H1 (cell line): Measurements from ENCODE around the gene C17orf50. TPM values are rescaled to one million over a fixed set of nuclear protein-coding genes. Genes with fewer than 3 reads are reported as not detected.

Source experiments
- CTCF ChIA-PET: fragments of 300-600 bp; sonication (Branson Sonifier 250); formaldehyde crosslinking; loops from one replicate; lab custom pipeline; 2021; ENCODE audit not compliant: partially characterized antibody; lab: Charles Lee
- POLR2A ChIA-PET: fragments of 300-600 bp; sonication (Branson Sonifier 250); formaldehyde crosslinking; loops from one replicate; lab custom pipeline; 2021; ENCODE audit warnings: inconsistent platforms; ENCODE audit not compliant: partially characterized antibody; lab: Charles Lee
- DNase-seq, 2 experiments: peaks; one replicate each; pipeline versions ENCODE4 v3.0.0 to v3.0.0-alpha.2; 2010 to 2022; ENCODE audit warnings: low spot score in 2 of 2, low read depth in 1 of 2, mixed read lengths in 1 of 2
- FAIRE-seq: peaks from 2 replicates; lab custom pipeline; 2011; peaks lifted over from hg19 to GRCh38; lab: Jason Lieb, UNC
- H2AFZ ChIP-seq: 2 replicates; pipeline ENCODE4 v1.8.1; 2012; ENCODE audit warnings: low read length, inconsistent platforms
- H2AK5ac ChIP-seq: 2 replicates; pipeline ENCODE4 v1.6.1; 2013; ENCODE audit warnings: low read depth, low read length
- H2BK120ac ChIP-seq: replicated peaks from 2 replicates; pipeline ENCODE3; 2013; ENCODE audit warnings: low read depth, low read length, inconsistent platforms
- H2BK12ac ChIP-seq: 2 replicates; pipeline ENCODE4 v1.6.1; 2013; ENCODE audit warnings: low read depth, low read length
- H2BK15ac ChIP-seq: 2 replicates; pipeline ENCODE4 v1.6.1; 2013; ENCODE audit warnings: low read length
- H2BK20ac ChIP-seq: 2 replicates; pipeline ENCODE4 v1.6.1; 2013; ENCODE audit warnings: low read length
- H2BK5ac ChIP-seq: 2 replicates; pipeline ENCODE4 v1.6.1; 2013; ENCODE audit warnings: low read depth, low read length
- H3K14ac ChIP-seq: 2 replicates; pipeline ENCODE4 v1.6.1; 2013; ENCODE audit warnings: inconsistent platforms; ENCODE audit not compliant: insufficient read length
- H3K18ac ChIP-seq: 2 replicates; pipeline ENCODE4 v1.6.1; 2013; ENCODE audit warnings: low read length; ENCODE audit errors: extremely low read depth
- H3K23ac ChIP-seq: 2 replicates; pipeline ENCODE4 v1.6.1; 2013; ENCODE audit warnings: inconsistent platforms; ENCODE audit not compliant: insufficient read length
- H3K23me2 ChIP-seq: 2 replicates; pipeline ENCODE4 v1.6.1; 2013; ENCODE audit warnings: low read depth, low read length
- H3K27ac ChIP-seq: 2 replicates; pipeline ENCODE4 v1.6.1; 2011; ENCODE audit warnings: low read depth, low read length, inconsistent platforms
- H3K27me3 ChIP-seq, 4 experiments: replicated peaks in 1 of 4; 1 replicate in 1 of 4; 2 replicates in 3 of 4; pipeline versions ENCODE4 v1.6.1 to v1.8.1; 2011 to 2013; ENCODE audit warnings: low read length in 3 of 4, mild to moderate bottlenecking in 3 of 4, inconsistent platforms in 2 of 4, mixed read lengths in 2 of 4, moderate library complexity in 1 of 4; ENCODE audit not compliant: control insufficient read depth in 3 of 4, insufficient read depth in 3 of 4; ENCODE audit errors: extremely low read depth in 1 of 4
- H3K36me3 ChIP-seq, 4 experiments: 2 replicates each; pipeline versions ENCODE4 v1.6.1 to v1.8.1; 2011 to 2013; ENCODE audit warnings: mild to moderate bottlenecking in 4 of 4, low read length in 3 of 4, moderate library complexity in 2 of 4, control low read depth in 1 of 4, inconsistent platforms in 1 of 4; ENCODE audit not compliant: insufficient read depth in 4 of 4, control insufficient read depth in 2 of 4
- H3K4ac ChIP-seq: replicated peaks from 2 replicates; pipeline ENCODE3; 2013; ENCODE audit warnings: low read length, low read depth, mixed read lengths, inconsistent platforms; ENCODE audit not compliant: insufficient read length
- H3K4me1 ChIP-seq, 4 experiments: replicated peaks in 1 of 4; 1 replicate in 1 of 4; 2 replicates in 3 of 4; pipeline versions ENCODE4 v1.6.1 to v1.8.1; 2011 to 2013; ENCODE audit warnings: low read length in 3 of 4, inconsistent platforms in 2 of 4, mixed read lengths in 1 of 4; ENCODE audit not compliant: insufficient read depth in 4 of 4, control insufficient read depth in 3 of 4
- H3K4me2 ChIP-seq, 2 experiments: 2 replicates each; pipeline versions ENCODE4 v1.6.1 to v1.8.1; 2011 to 2013; ENCODE audit warnings: low read depth in 2 of 2, low read length in 2 of 2, control low read depth in 1 of 2, inconsistent platforms in 1 of 2, mild to moderate bottlenecking in 1 of 2; ENCODE audit not compliant: insufficient read depth in 1 of 2
- H3K4me3 ChIP-seq, 4 experiments: fragments of 200-600, 300-600 bp in 1 of 4; sonication (generic), shearing (Covaris generic), sonication (Bioruptor Twin) in 1 of 4; 2 replicates each; pipeline versions ENCODE4 v1.5.1 to v1.8.1; 2011 to 2016; ENCODE audit warnings: low read length in 4 of 4, low read depth in 3 of 4, control low read depth in 2 of 4, inconsistent platforms in 2 of 4, mild to moderate bottlenecking in 2 of 4, mixed read lengths in 1 of 4, moderate library complexity in 1 of 4; ENCODE audit not compliant: insufficient read depth in 2 of 4; ENCODE audit errors: extremely low read depth in 1 of 4
- H3K56ac ChIP-seq: replicated peaks from 2 replicates; pipeline ENCODE3; 2013; ENCODE audit warnings: low read depth, mild to moderate bottlenecking, mixed read lengths, low read length, inconsistent platforms; ENCODE audit not compliant: insufficient read length
- H3K79me1 ChIP-seq: 2 replicates; pipeline ENCODE4 v1.6.1; 2013; ENCODE audit warnings: low read depth, low read length, control low read depth
- H3K79me2 ChIP-seq, 2 experiments: 2 replicates each; pipeline versions ENCODE4 v1.6.1 to v1.8.1; 2012 to 2013; ENCODE audit warnings: low read length in 2 of 2, mild to moderate bottlenecking in 2 of 2, inconsistent platforms in 1 of 2; ENCODE audit not compliant: insufficient read depth in 2 of 2, control insufficient read depth in 1 of 2
- H3K9ac ChIP-seq, 4 experiments: replicated peaks in 1 of 4; 1 replicate in 1 of 4; 2 replicates in 3 of 4; pipeline versions ENCODE4 v1.6.1 to v1.8.1; 2011 to 2013; ENCODE audit warnings: low read depth in 3 of 4, low read length in 3 of 4, control low read depth in 2 of 4, mild to moderate bottlenecking in 2 of 4, moderate library complexity in 2 of 4, inconsistent platforms in 1 of 4; ENCODE audit errors: extremely low read depth in 1 of 4
- H3K9me3 ChIP-seq, 2 experiments: 2 replicates each; pipeline versions ENCODE4 v1.6.1 to v1.8.1; 2012 to 2013; ENCODE audit warnings: mild to moderate bottlenecking in 2 of 2, moderate library complexity in 2 of 2, control low read depth in 1 of 2, inconsistent platforms in 1 of 2, low read depth in 1 of 2, low read length in 1 of 2, mixed read lengths in 1 of 2; ENCODE audit not compliant: insufficient read depth in 2 of 2
- H4K20me1 ChIP-seq, 2 experiments: replicated peaks in 1 of 2; 2 replicates each; pipeline versions ENCODE3 to v1.8.1; 2011 to 2013; ENCODE audit warnings: inconsistent platforms in 2 of 2, low read length in 2 of 2, mild to moderate bottlenecking in 1 of 2; ENCODE audit not compliant: insufficient read depth in 2 of 2, control insufficient read depth in 1 of 2
- H4K5ac ChIP-seq: 2 replicates; pipeline ENCODE4 v1.6.1; 2013; ENCODE audit warnings: low read length, low read depth, mixed read lengths, inconsistent platforms; ENCODE audit not compliant: insufficient read length
- H4K8ac ChIP-seq: 2 replicates; pipeline ENCODE4 v1.8.0; 2013; ENCODE audit warnings: mild to moderate bottlenecking, moderate library complexity, low read length, inconsistent platforms; ENCODE audit not compliant: insufficient read depth; ENCODE audit errors: extremely low read depth
- H4K91ac ChIP-seq: replicated peaks from 2 replicates; pipeline ENCODE3; 2013; ENCODE audit warnings: low read length, mixed read lengths, inconsistent platforms; ENCODE audit not compliant: insufficient read length
- CREB1 ChIP-seq: IDR thresholded peaks from 2 replicates; pipeline ENCODE4 v1.6.1; 2012; ENCODE audit warnings: inconsistent platforms
- EGR1 ChIP-seq: IDR thresholded peaks from 2 replicates; pipeline ENCODE4 v1.6.1; 2011; ENCODE audit warnings: low read depth, low read length, borderline replicate concordance
- GABPA ChIP-seq: IDR thresholded peaks from 2 replicates; pipeline ENCODE4 v1.6.1; 2011; ENCODE audit warnings: mild to moderate bottlenecking, low read length, moderate library complexity, borderline replicate concordance; ENCODE audit not compliant: insufficient read depth
- GTF2F1 ChIP-seq: IDR thresholded peaks from 2 replicates; pipeline ENCODE4 v1.6.1; 2012; ENCODE audit warnings: low read depth, low read length, improper control_type of control experiment, borderline replicate concordance
- KDM4A ChIP-seq: IDR thresholded peaks from one replicate; pipeline ENCODE4 v1.7.1; 2012; ENCODE audit warnings: low read depth, mild to moderate bottlenecking, moderate library complexity, low read length, inconsistent platforms; ENCODE audit not compliant: severe bottlenecking
- NRF1 ChIP-seq: IDR thresholded peaks from 2 replicates; pipeline ENCODE4 v1.6.1; 2011; ENCODE audit warnings: mild to moderate bottlenecking, low read depth, low read length, improper control_type of control experiment
- POU5F1 ChIP-seq: IDR thresholded peaks from 2 replicates; pipeline ENCODE4 v1.6.1; 2011; ENCODE audit warnings: low read depth, mild to moderate bottlenecking, low read length, moderate library complexity
- RAD21 ChIP-seq, 2 experiments: IDR thresholded peaks in 1 of 2; conservative IDR thresholded peaks in 1 of 2; 2 replicates each; pipeline ENCODE4 v1.6.1; 2011; ENCODE audit warnings: low read depth in 2 of 2, low read length in 2 of 2, improper control_type of control experiment in 1 of 2, inconsistent platforms in 1 of 2, mild to moderate bottlenecking in 1 of 2, moderate library complexity in 1 of 2
- SIN3A ChIP-seq, 2 experiments: IDR thresholded peaks in 1 of 2; conservative IDR thresholded peaks in 1 of 2; 2 replicates each; pipeline ENCODE4 v1.6.1; 2011 to 2012; ENCODE audit warnings: low read length in 2 of 2, improper control_type of control experiment in 1 of 2, low read depth in 1 of 2, mild to moderate bottlenecking in 1 of 2
- SP4 ChIP-seq: IDR thresholded peaks from 2 replicates; pipeline ENCODE4 v1.6.1; 2012; ENCODE audit warnings: low read length, inconsistent platforms
- TAF7 ChIP-seq: optimal IDR thresholded peaks from 2 replicates; pipeline ENCODE3; 2011; ENCODE audit warnings: low read depth, mild to moderate bottlenecking, inconsistent platforms, low read length, moderate library complexity, borderline replicate concordance
- TBP ChIP-seq: IDR thresholded peaks from 2 replicates; pipeline ENCODE4 v1.6.1; 2011; ENCODE audit warnings: low read depth, low read length, improper control_type of control experiment
- TCF12 ChIP-seq: IDR thresholded peaks from 2 replicates; pipeline ENCODE4 v1.6.1; 2011; ENCODE audit warnings: low read depth, mild to moderate bottlenecking, low read length
- whole genome bisulfite sequencing, 2 experiments: shearing (Covaris generic) in 1 of 2; methylation state at CpG; one replicate each; pipeline versions ENCODE4 v1.1.6 to v1.1.7; 2013 to 2015; ENCODE audit warnings: low lambda C conversion rate in 2 of 2, mixed read lengths in 2 of 2, inconsistent platforms in 1 of 2, low coverage in 1 of 2, missing lambda C conversion rate in 1 of 2; ENCODE audit not compliant: insufficient replicate concordance in 2 of 2, insufficient coverage in 1 of 2, insufficient read length in 1 of 2; ENCODE audit errors: extremely low coverage in 1 of 2, missing lambda C conversion rate in 1 of 2; 5-methylcytosine and 5-hydroxymethylcytosine counted together
- polyA plus RNA-seq, 7 experiments: library from polyadenylated mRNA; depleted of rRNA in 3 of 7; stranded (reverse) in 5 of 7; unstranded in 2 of 7; fragments of >200 nt in 5 of 7; fragments of 200-250 nt in 2 of 7; gene quantifications; 1 replicate in 5 of 7; 2 replicates in 1 of 7; 4 replicates in 1 of 7; pipeline versions ENCODE4 v1.2.1 to v1.2.3, GENCODE V29; 2011 to 2013; ENCODE audit warnings: missing spikeins in 2 of 7, mixed read lengths in 2 of 7
- total RNA-seq: library from RNA; stranded (reverse); fragmentation: NEBNext Ultra II Directional; extraction: Animal tissue kit (Norgen Biotek cat#: 25700); gene quantifications from 2 replicates; pipeline ENCODE4 v1.2.1, GENCODE V29; 2021

C17orf50 gene
- total and polyA plus RNA-seq, 2 of the 8 experiments (the other 6 are each of a cell fraction or from before 2014, with no cell fraction given), result 0.12 TPM; not detected in 1

GRCh38 chr17:35804658-35805192 is 44.0 kb downstream of the C17orf50 start:
- no peak overlapping the region for H2BK120ac ChIP-seq
- H3K23me2 ChIP-seq, result peaks cover 5% of the 10 kb centered on the region
- no peak for FAIRE-seq
- H4K5ac ChIP-seq, result no peak overlapping the region
- no peak overlapping the region for H2BK5ac ChIP-seq
- H3K27ac ChIP-seq, result no peak overlapping the region
- H3K27me3 ChIP-seq, result no peaks in the 10 kb centered on the region; a peak in 1 of 7 replicates
- peaks cover 0 to 6% (median 0%) of the 10 kb centered on the region in 4 experiments; a peak in 2 of 7 replicates for H3K4me1 ChIP-seq
- no peak overlapping the region for H2BK20ac ChIP-seq
- no peak overlapping the region for H3K14ac ChIP-seq
- no peak overlapping the region for H2BK12ac ChIP-seq
- no peak overlapping the region for H2AK5ac ChIP-seq
- no peak overlapping the region; the same call in 1 of the 2 replicates for H3K18ac ChIP-seq
- no peak overlapping the region for H3K4ac ChIP-seq
- 0 out of 2 replicates have a peak overlapping the region, but pooled peaks have one; percentile 29 for H2BK15ac ChIP-seq
- POLR2A ChIA-PET, result interaction anchor here (0.6 to 1.0 kb wide), 5 partner anchors 19 to 87 kb away, joined by 3 to 5 read pairs (median 4); no protein-coding TSS in a partner anchor
- no peak overlapping the region for H3K56ac ChIP-seq
- CTCF ChIA-PET, result interaction anchor here (0.6 to 3.9 kb wide), 33 partner anchors 8 to 1252 kb away, joined by 3 to 53 read pairs (median 5); partner anchors contain the start of genes C17orf50, GAS2L2 and RASL10B
- no peaks in the 10 kb centered on the region for H3K9me3 ChIP-seq
- H3K79me2 ChIP-seq, result peaks cover under 1 to 4% of the 10 kb centered on the region in 2 experiments
- H3K79me1 ChIP-seq, result no peaks in the 10 kb centered on the region
- no peaks in the 10 kb centered on the region for H4K20me1 ChIP-seq
- no peak overlapping the region for H4K91ac ChIP-seq
- DNase-seq, result peak in 1 of 2 experiments; percentile 47
- H3K4me2 ChIP-seq, result no peak overlapping the region
- WGBS, 2 experiments, result 50% methylated on average over 1 of the region's 1 CpG; no CpG with 5 or more reads in 1 of the 2 experiments
- H3K4me3 ChIP-seq, result no peak overlapping the region
- no peak overlapping the region for H3K9ac ChIP-seq
- no peaks in the 10 kb centered on the region for H3K36me3 ChIP-seq
- H4K8ac ChIP-seq, result 0 out of 2 replicates have a peak overlapping the region, but pooled peaks have one; percentile 6
- H2AFZ ChIP-seq, result peak overlapping the region; percentile 28; the same call in 1 of the 2 replicates
- no peak overlapping the region for H3K23ac ChIP-seq
- TF ChIP-seq TCF12 (no peak), TAF7 (peak; percentile 60), TBP (no peak), CREB1 (no peak), KDM4A (no peak), SIN3A (conservative IDR thresholded peaks at IDR 0.05 in 1 of 2, IDR thresholded peaks at IDR 0.05 in 1 of 2; ENCODE audit: low read depth in 1 of 2, low read length in 2 of 2) (no peak), POU5F1 (no peak), RAD21 (IDR thresholded peaks at IDR 0.05 in 1 of 2, conservative IDR thresholded peaks at IDR 0.05 in 1 of 2; ENCODE audit: low read depth in 2 of 2, low read length in 2 of 2) (peak; percentile 75 to 87), GTF2F1 (no peak), NRF1 (no peak), EGR1 (0 out of 2 replicates have a peak, but pooled peaks have one; percentile 34), SP4 (no peak), GABPA (no peak)
